Hepatic stellate cell (primary cell): ENCODE measurements around the gene MCC.
A peak's percentile ranks its signal among the peaks of the same experiment; 100 is the strongest.

Source experiments
- DNase-seq: peaks from one replicate; pipeline ENCODE4 v3.0.0; 2011; ENCODE audit warnings: low spot score

Gene MCC

GRCh38 chr5:112976432-112977309, 511.6 kb downstream of the MCC start, which contains the start of gene DCP2:
Gene DCP2, plus strand, starts transcription at chr5:112976798. Its CDS starts 136 bp downstream, at chr5:112976934.
- DNase-seq: peak; percentile 98

DNA sequence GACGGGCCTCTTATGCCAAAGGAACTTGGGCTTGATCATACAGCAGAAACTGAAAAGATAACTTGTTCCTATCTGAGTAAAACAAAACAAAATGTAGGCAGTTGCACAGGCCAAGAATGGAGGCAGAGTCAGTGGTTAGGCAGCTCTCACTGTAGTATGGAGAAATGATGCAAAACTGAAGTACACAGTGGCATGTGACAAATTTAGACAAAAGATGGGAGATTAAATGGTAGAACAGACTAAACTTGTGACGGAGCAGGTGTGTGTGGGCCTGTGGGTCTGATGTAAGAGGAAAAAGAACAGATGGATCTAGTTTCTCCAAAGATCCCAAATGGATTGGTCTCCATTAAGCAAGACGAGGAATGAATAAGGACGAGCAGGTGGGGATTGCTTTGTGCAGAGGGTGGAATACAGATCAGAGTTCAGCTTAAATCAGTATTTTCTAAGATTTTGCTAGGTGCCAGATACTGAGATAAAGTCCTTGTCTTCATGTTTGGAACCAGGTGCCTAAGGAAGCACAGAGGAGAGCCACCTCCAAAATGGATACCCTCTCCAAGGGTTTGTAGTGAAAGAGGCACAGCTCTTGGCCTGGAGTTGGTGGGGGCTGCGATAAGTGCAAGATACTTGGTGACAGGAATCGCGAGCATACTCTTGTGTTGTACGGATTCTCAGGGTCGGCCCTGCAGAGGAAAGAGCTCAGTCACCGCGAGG, 512.4 kb downstream of the MCC start:
- DNase-seq: no peak

DNA sequence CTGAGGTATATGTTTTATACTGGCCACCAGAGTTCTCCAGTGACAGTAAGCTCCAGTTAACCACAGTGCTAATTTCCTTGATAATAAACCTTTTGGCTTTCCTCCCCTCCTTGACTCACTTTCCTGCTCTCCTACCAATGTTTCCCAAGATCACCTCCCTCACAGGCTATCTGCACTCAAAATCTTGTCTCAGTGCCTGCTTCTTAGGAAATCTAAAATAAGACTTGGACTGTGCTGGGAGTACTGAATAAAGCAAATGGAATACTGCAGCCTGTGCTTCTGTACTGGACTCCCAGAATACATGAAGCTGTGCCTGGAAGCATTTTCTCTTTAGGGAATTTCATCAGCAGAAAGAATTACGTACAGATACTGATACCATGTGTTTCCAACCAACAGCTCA, 513.4 kb downstream of the MCC start:
- DNase-seq: no peak

GRCh38 chr5:112973904-112974303, 514.3 kb downstream of the MCC start:
- DNase-seq: no peak

DNA sequence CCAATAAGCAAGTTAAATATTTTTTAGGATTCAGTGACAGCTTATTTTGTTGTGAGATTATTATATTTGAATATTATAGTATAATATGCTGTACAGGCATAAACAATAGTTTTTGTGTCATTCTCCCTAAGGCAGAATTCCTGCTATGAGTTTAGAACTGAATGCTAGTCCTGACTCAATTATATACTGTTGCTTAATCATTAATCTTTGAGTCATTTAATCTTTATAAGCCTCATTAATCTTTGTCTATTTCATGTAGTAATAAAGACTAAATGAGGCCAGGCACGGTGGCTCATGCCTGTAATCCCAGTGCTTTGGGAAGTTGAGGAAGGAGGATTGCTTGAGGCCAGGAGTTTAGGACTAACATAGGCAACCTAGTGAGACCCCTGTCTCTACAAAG, 515.2 kb downstream of the MCC start:
- no peak for DNase-seq
